GM21367 (cell line): Measurements from ENCODE around the gene NSD1.

ENCODE experiments used
- ATAC-seq: cut with Tn5 transposase; IDR thresholded peaks from one replicate; pipeline ENCODE4 v1.9.1; 2021; ENCODE audit not compliant: unreplicated experiment

The NSD1 gene

DNA sequence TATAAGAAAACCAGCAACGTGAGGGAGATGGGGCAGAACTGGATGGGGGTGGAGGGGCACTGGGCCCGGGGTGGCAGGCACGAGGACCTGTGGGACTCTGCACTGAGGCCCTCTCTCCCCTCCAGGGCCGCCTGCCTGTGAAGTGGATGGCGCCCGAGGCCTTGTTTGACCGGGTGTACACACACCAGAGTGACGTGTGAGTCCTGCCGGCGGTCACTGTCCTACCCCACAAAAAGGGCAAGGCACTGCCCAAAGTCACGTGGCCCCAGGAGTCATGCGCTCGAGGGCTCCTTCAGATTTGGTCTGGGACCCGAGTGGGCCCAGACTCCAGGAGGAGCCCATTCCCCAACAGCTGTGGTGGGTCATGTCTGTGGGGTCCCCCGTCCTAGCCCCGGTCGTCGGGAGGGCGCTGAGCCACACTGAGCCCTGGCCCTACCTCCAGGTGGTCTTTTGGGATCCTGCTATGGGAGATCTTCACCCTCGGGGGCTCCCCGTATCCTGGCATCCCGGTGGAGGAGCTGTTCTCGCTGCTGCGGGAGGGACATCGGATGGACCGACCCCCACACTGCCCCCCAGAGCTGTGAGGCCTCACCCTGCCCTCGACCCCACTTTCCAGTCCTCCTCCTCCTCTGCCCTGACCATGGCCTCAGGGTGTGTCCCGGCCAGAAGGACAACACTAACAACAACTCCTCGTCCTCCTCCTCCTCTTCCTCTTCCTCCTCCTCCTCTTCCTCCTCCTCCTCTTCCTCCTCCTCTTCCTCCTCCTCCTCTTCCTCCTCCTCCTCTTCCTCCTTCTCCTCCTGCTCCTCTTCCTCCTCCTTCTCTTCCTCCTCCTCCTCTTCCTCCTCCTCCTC lies 37.2 kb upstream of the NSD1 start:
- ATAC-seq, result no peak

DNA sequence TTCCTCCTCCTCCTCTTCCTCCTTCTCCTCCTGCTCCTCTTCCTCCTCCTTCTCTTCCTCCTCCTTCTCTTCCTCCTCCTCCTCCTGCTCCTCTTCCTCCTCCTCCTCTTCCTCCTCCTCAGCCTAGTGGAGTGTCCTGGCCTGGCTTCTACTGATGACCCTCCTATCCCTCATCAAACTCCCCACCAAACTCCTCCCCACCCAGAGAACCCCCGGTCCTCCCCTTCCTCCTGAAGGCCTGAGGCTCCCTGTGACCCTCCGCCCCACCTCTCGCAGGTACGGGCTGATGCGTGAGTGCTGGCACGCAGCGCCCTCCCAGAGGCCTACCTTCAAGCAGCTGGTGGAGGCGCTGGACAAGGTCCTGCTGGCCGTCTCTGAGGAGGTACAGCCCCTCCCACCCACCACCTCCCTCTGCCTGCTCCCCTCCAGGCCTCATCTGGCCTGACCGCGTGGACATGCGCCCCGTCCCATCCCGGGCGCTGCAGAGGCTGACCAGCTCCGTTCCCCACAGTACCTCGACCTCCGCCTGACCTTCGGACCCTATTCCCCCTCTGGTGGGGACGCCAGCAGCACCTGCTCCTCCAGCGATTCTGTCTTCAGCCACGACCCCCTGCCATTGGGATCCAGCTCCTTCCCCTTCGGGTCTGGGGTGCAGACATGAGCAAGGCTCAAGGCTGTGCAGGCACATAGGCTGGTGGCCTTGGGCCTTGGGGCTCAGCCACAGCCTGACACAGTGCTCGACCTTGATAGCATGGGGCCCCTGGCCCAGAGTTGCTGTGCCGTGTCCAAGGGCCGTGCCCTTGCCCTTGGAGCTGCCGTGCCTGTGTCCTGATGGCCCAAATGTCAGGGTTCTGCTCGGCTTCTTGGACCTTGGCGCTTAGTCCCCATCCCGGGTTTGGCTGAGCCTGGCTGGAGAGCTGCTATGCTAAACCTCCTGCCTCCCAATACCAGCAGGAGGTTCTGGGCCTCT lies 36.3 kb upstream of the NSD1 start:
- no peak for ATAC-seq

DNA sequence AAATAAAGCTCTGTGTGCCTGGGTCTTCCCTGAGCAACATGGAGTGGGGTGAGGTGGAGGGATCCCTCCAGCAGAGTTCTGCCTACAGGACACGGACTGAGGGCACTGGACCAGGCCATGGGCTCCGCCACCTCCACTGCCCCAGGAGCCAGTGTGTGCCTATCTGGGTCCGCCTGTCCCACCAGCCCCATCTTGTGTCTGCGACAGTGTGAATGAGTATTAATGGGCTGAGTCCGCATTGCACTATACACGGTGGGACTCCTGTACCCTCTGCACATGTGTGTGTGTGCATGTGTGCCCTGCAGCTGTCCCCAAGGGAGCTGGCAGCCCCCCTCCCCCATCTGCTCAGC lies 35.5 kb upstream of the NSD1 start:
- ATAC-seq, result no peak

GRCh38 chr5:177098470-177099141 lies 35.0 kb upstream of the NSD1 start:
- no peak for ATAC-seq

GRCh38 chr5:177099422-177100093 lies 34.0 kb upstream of the NSD1 start:
- ATAC-seq, result no peak

- no peak for ATAC-seq
Measured at GRCh38 chr5:177100714-177101121, 32.9 kb upstream of the NSD1 start.

- ATAC-seq, result no peak
Measured at GRCh38 chr5:177103523-177104253, 29.9 kb upstream of the NSD1 start.

DNA sequence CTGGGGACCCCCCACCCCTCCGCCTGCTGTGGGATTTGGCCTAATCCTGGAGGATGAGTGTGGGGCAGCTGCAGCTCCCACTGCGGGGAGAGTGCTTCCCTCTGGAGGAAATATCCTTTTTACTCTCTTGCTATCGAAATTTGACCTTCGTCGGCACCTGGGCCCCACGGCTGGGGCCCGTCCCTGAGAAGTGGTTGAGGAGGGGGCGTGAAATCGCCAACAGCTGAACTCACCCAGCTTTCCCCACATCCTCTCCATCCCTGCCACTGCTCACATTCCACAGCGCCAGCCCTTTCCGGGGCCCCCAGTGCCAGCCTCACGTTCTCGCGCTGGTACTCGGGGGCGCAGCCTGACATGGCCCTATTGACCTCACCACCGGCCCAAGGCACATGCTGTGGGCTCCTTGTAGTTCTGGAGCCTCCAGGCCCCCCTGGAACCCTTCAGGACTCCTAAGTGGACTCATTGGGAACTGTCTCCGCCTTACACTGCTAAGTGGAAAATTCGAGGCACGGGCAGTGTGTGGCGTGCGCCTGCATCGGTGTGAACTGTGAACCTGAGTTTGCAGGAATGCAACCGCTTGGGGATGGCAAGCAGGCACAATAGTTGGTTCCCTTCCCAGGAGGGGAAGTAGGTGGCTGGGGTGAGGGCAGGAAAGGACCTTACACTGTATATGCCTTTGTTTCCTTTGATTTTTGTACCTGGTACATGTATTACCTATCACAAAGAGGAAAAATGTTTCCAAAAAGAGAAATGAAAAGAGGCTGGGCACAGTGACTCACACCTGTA lies 27.7 kb upstream of the NSD1 start:
- no peak for ATAC-seq

DNA sequence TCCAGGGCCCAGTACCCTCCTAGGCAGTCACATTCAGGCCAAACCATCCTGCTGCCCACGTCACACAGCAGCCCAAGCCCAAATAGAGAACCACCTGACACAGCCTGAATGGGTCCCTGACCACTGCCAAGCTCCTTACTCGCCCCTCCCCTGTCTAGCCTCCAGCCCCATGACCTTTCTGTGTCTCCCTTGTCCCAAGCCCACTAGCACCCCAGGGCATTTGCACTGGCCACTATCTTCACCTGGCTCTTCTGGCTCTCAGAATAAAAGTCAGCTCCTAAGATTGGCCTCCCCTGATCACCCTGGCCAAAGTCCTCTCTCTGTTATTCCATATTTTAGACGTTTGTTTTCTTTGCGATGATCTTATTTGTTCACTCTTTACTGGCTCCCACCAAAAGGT lies 26.4 kb upstream of the NSD1 start:
- ATAC-seq, result no peak

DNA sequence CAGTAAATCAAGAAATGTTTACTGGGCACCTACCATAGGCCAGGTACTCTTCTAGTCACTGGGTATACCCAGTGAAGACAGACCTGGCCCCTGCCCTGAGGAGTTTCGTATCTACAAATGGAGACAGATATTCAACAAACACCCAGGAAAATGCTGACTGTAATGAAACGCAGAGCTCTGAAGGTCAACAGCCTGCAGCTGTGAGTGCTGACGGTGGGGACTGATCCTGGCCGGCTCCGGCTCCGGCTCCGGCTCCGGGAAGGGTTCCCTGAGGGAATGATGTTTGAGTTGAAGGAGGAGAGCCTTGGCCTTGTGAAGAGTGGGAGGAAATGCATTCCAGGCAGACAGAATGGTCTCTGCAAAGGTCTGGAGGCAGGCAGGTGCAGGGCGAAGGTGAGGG lies 23.8 kb upstream of the NSD1 start:
- no peak for ATAC-seq

DNA sequence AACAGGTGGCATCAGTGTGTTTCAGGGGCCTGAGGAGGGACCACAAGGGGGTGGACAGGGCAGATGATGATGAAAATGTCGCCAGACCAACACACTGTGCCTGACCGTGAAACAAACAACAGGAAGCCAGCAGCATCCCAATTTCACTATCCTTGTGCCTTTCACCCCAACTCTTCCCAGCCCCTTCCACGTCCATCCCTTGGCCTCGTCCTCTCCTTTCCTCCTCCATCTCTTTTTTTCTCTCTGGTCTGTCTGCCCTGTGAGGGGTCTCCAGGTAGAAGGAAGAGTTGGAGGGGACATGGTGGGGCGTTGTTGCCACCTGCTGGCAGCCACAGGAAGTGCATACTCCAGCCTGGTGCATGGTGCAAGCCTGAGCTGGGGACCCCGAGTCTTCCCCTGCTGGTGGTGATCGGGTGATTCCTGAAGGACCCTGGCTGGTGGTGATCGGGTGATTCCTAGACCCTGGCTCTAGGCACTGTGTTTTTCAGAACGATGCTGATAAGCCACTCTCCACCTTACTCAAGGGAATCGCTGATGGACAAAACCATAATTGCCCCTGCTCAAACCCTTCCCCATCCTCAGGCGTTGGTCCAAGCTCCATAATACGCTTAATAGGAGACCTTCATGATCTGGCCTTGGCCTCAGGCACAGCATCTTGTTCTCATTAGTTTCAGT lies 21.7 kb upstream of the NSD1 start:
- ATAC-seq, result no peak

- ATAC-seq, result no peak
Measured at GRCh38 chr5:177112589-177113220, 20.9 kb upstream of the NSD1 start.

GRCh38 chr5:177113566-177114424 lies 19.8 kb upstream of the NSD1 start:
- ATAC-seq, result no peak

DNA sequence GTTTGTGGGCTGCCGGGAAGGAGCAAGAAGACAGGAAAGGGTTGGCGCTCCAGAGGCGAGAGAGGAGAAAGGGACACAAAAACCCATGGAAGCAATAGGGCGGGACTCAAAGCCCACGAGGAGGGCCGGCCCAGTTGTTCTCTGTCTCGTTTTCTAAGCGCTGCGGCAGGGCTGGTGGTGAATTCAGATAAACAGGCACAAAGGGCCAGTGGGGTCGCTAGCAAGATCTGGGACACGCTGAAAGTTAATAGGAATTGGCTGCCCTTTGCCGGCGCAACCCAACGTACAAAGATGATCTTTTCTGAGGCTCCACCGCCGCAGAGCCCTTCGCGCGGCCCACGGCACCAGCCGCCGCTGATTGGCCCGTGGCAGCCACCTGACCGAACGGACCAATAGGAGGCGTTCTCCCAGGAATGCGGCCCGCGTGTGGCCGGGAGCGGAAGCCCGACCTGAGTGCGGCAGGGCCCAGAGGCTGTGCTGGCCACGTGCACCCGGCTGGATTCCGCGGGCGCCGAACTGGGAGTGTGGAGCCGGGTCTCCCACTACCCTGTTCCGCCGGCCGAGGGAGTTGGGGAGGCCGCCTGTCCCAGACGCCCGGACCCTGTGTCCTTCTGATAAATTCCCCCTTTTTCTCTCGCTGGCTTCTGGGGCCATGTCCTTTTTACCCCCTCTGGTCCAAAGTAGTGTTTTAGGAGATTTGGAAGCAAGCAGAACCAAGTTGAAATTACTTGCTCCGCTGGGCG lies 16.8 kb upstream of the NSD1 start:
- ATAC-seq, result peak; percentile 57

DNA sequence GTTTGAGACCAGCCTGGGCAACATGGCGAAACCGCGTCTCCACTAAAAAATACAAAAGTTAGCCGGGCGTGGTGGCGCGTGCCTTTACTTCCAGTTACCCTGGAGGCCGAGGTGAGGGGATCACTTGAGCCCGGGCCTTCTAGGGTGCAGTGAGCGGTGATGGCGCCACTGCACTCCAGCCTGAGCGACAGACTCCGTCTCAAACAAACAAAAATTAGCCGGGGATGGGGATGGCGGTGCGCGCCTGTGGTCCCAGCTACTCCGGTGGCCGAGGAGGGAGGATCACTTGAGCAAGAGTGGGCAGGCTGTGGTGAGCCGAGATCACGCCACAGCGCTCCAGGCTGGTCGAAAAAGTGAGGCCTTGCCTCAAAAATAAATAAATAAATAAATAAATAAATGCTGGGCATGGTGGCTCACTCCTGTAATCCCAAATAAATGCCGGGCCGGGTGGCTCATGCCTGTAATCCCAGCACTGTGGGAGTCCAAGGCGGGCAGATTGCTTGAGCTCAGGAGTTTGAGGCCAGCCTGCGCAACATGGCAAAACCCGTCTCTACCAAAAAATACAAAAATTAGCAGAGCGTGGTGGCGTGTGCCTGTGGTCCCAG lies 16.0 kb upstream of the NSD1 start:
- ATAC-seq, result no peak

- no peak for ATAC-seq
Measured at GRCh38 chr5:177122566-177122965, 11.0 kb upstream of the NSD1 start.
